ENCODE results near the gene SLC2A1.

The SLC2A1 gene

DNA sequence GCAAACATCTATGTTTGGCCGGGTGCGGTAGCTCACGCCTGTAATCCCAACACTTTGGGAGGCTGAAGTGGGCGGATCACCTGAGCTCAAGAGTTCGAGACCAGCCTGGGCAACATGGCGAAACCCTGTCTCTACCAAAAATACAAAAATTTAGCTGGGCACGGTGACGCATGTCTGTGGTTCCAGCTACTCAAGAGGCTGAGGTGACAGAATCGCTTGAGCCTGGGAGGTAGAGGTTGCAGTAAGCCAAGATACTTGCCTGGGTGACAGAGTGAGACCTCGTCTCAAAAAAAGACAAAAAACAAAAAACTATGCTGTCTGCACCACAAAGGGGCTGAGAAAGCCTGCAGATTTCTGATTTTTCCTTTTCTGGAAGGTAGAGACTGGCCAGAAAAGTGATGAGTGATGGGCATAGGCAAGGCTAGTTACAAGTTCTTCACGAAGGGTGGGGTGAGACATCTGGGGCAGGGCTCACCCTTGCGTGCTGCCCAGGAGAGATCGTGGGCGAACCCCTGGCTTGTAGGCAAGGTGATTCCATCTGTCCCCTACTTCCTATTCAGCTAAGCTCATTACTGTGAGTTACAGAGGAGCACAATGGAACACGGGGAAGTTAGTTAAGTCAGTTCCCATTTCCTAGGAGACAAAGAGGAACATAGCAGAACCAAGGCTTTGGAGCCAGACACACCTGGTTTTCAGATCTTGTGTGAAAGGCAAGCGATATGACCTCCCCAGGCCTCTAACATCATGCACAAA, 3.2 kb downstream of the SLC2A1 start:
- H3K27ac ChIP-seq (replicated peaks) = 0 out of 2 replicates have a peak overlapping the region, but pooled peaks have one; percentile 12
- TF ChIP-seq GABPA (IDR thresholded peaks at IDR 0.05; ENCODE audit: low read depth) = no peak
- TF ChIP-seq, protein P1, sequence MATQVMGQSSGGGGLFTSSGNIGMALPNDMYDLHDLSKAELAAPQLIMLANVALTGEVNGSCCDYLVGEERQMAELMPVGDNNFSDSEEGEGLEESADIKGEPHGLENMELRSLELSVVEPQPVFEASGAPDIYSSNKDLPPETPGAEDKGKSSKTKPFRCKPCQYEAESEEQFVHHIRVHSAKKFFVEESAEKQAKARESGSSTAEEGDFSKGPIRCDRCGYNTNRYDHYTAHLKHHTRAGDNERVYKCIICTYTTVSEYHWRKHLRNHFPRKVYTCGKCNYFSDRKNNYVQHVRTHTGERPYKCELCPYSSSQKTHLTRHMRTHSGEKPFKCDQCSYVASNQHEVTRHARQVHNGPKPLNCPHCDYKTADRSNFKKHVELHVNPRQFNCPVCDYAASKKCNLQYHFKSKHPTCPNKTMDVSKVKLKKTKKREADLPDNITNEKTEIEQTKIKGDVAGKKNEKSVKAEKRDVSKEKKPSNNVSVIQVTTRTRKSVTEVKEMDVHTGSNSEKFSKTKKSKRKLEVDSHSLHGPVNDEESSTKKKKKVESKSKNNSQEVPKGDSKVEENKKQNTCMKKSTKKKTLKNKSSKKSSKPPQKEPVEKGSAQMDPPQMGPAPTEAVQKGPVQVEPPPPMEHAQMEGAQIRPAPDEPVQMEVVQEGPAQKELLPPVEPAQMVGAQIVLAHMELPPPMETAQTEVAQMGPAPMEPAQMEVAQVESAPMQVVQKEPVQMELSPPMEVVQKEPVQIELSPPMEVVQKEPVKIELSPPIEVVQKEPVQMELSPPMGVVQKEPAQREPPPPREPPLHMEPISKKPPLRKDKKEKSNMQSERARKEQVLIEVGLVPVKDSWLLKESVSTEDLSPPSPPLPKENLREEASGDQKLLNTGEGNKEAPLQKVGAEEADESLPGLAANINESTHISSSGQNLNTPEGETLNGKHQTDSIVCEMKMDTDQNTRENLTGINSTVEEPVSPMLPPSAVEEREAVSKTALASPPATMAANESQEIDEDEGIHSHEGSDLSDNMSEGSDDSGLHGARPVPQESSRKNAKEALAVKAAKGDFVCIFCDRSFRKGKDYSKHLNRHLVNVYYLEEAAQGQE (IDR thresholded peaks at IDR 0.05; ENCODE audit: insufficient replicate concordance, low read depth) = no peak
- TF ChIP-seq POLR2AphosphoS5 (IDR thresholded peaks at IDR 0.05; ENCODE audit: low read depth) = no peak
- TF ChIP-seq SPI1 (IDR thresholded peaks at IDR 0.05; ENCODE audit: borderline replicate concordance, low read depth) = peak; percentile 69; the same call in 1 of the 2 replicates
- TF ChIP-seq, protein P2, sequence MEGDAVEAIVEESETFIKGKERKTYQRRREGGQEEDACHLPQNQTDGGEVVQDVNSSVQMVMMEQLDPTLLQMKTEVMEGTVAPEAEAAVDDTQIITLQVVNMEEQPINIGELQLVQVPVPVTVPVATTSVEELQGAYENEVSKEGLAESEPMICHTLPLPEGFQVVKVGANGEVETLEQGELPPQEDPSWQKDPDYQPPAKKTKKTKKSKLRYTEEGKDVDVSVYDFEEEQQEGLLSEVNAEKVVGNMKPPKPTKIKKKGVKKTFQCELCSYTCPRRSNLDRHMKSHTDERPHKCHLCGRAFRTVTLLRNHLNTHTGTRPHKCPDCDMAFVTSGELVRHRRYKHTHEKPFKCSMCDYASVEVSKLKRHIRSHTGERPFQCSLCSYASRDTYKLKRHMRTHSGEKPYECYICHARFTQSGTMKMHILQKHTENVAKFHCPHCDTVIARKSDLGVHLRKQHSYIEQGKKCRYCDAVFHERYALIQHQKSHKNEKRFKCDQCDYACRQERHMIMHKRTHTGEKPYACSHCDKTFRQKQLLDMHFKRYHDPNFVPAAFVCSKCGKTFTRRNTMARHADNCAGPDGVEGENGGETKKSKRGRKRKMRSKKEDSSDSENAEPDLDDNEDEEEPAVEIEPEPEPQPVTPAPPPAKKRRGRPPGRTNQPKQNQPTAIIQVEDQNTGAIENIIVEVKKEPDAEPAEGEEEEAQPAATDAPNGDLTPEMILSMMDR (IDR thresholded peaks at IDR 0.05; ENCODE audit: insufficient read depth, low read length) = no peak
- peak in 1 of 2 experiments; percentile 57 for DNase-seq (ENCODE audit: low read depth in 1 of 2, low spot score in 1 of 2)
- no peaks in the 10 kb centered on the region for H3K27me3 ChIP-seq (ENCODE audit: insufficient read depth, poor library complexity, severe bottlenecking)
- no peak overlapping the region for H3K4me3 ChIP-seq (replicated peaks; ENCODE audit: insufficient read depth, low read length)

DNA sequence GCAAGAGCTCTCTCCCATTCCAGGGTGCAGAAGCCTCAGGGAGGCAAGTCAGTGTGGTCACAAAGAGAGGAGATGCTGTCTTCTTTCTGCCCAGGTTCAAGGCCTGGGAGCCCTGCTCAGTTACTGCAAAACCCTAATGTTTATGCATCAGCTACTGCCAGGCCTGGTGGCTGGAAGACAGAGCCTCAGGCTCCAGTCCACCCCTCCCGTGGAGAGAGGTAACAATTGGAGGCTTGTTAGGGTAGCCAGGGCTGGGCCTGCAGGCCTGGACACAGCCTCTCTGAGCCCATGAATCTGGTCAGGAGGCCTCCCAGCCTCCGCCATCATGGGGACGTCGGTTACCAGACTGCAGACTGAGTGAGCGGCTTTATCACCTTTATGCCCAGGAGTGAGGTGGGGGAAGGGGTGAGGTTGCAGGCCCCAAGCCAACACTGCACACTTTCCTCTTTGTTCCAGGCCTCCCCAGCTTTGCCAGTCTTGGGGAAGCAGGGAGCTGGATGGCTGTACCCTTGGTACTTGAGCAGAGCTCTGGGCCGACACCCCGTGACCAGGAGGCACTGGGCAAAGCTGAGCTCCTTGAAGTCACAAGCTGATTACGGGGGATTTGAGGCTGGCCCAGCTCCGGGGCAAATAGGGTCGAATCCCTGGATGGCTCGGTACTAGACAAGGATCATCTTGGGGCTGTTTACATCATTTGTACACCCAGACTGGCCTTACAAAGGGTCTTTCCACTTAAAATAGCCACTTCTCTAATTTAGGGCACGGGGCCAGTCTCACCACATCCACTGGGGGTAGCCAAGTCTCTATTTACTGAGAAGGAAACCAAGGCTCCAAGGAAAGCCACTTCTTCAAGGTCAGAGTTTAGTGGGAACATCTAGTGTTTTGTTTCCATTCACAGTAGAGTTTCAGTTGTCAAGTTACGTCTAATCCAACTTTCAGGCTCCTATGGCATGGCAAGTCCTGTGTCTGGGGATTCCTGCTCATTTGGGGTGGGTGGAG, 5.2 kb downstream of the SLC2A1 start:
- Histone ChIP-seq H3K27ac (replicated peaks) (no peak overlapping the region), H3K4me3 (replicated peaks; ENCODE audit: insufficient read depth, low read length) (no peak overlapping the region), H3K27me3 (ENCODE audit: insufficient read depth, poor library complexity, severe bottlenecking) (no peaks in the 10 kb centered on the region)
- no peak for TF ChIP-seq GABPA (IDR thresholded peaks at IDR 0.05; ENCODE audit: low read depth)
- TF ChIP-seq SPI1 (IDR thresholded peaks at IDR 0.05; ENCODE audit: borderline replicate concordance, low read depth) = no peak
- TF ChIP-seq, protein P1 (IDR thresholded peaks at IDR 0.05; ENCODE audit: insufficient replicate concordance, low read depth) = no peak
- TF ChIP-seq, protein P2 (IDR thresholded peaks at IDR 0.05; ENCODE audit: insufficient read depth, low read length) = no peak
- TF ChIP-seq POLR2AphosphoS5 (IDR thresholded peaks at IDR 0.05; ENCODE audit: low read depth) = no peak
- no peak for DNase-seq (ENCODE audit: low read depth in 1 of 2, low spot score in 1 of 2)

DNA sequence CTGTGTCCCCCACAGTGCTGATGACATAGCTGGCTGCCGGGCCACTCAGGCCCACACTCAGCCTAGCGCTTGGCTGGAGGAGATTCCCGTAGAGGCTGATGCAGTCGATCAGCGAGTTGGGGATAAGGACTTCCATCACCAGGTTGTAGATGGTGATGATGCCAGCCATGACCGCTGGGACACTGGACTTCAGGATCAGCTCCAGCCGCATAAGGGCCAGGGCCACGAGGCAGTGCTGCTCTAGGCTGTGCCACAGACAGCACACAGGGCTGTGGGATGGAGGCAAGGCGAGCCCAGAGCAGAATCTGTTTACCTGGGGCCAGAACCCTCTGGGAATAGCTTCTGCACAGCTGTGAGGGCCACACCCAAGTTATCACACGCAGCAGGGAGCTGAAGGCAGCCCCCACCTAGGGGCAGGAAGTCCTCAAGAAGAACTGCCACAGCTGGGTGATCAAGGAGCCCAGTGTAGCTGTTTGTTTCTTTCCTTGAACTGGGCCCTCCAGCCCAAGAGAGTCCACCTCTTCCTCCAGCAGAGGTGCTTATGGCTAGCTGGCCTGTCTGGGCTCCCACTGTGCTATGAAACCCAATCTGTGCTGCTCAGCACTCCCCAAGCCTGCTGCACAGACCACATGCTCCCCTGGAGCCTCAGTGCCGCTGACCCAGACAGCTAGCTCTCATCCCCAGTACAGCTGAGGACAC, 6.2 kb downstream of the SLC2A1 start:
- no peak overlapping the region for H3K4me3 ChIP-seq (replicated peaks; ENCODE audit: insufficient read depth, low read length)
- H3K27ac ChIP-seq (replicated peaks) = no peak overlapping the region
- DNase-seq (ENCODE audit: low read depth in 1 of 2, low spot score in 1 of 2) = no peak
- TF ChIP-seq, protein P2 (IDR thresholded peaks at IDR 0.05; ENCODE audit: insufficient read depth, low read length) = no peak
- TF ChIP-seq SPI1 (IDR thresholded peaks at IDR 0.05; ENCODE audit: borderline replicate concordance, low read depth) (no peak), POLR2AphosphoS5 (IDR thresholded peaks at IDR 0.05; ENCODE audit: low read depth) (no peak), GABPA (IDR thresholded peaks at IDR 0.05; ENCODE audit: low read depth) (no peak)
- TF ChIP-seq, protein P1 (IDR thresholded peaks at IDR 0.05; ENCODE audit: insufficient replicate concordance, low read depth) = no peak
- no peaks in the 10 kb centered on the region for H3K27me3 ChIP-seq (ENCODE audit: insufficient read depth, poor library complexity, severe bottlenecking)

Data from HL-60 (cell line).